GM12875 (cell line): Measurements from ENCODE around the gene LECT2.

Source experiments
- H3K4me3 ChIP-seq: one replicate; pipeline ENCODE4 v1.5.1; 2011; ENCODE audit warnings: low read depth, low read length, control low read depth
- CTCF ChIP-seq: IDR thresholded peaks from 2 replicates; pipeline ENCODE4 v1.5.1; 2011; ENCODE audit warnings: low read depth, mild to moderate bottlenecking, control low read depth, inconsistent platforms, low read length, moderate library complexity, borderline replicate concordance; ENCODE audit not compliant: insufficient read depth

The LECT2 gene

GRCh38 chr5:135953850-135954249, 933 bp downstream of the LECT2 start:
- TF ChIP-seq CTCF, result no peak
- H3K4me3 ChIP-seq, result no peak overlapping the region

- no peak for TF ChIP-seq CTCF
- H3K4me3 ChIP-seq, result no peak overlapping the region
Observed at GRCh38 chr5:135952683-135953082, 2.1 kb downstream of the LECT2 start.

GRCh38 chr5:135951807-135952206, 3.0 kb downstream of the LECT2 start:
- no peak for TF ChIP-seq CTCF

GRCh38 chr5:135951257-135951656, 3.5 kb downstream of the LECT2 start:
- TF ChIP-seq CTCF, result no peak

More at GRCh38 chr5:135951807-135952206, 3.0 kb downstream of the LECT2 start:
- H3K4me3 ChIP-seq, result no peak overlapping the region

GRCh38 chr5:135950611-135951010, 4.2 kb downstream of the LECT2 start:
- no peak overlapping the region for H3K4me3 ChIP-seq
- no peak for TF ChIP-seq CTCF

More at GRCh38 chr5:135951257-135951656, 3.5 kb downstream of the LECT2 start:
- H3K4me3 ChIP-seq, result no peak overlapping the region

GRCh38 chr5:135944967-135945560, 9.7 kb downstream of the LECT2 start:
- TF ChIP-seq CTCF, result peak; percentile 50; the same call in 1 of the 2 replicates

GRCh38 chr5:135944564-135944963, 10.2 kb downstream of the LECT2 start:
- H3K4me3 ChIP-seq, result no peak overlapping the region
- TF ChIP-seq CTCF, result no peak

More at GRCh38 chr5:135944967-135945560, 9.7 kb downstream of the LECT2 start:
- no peak overlapping the region for H3K4me3 ChIP-seq
